Suprapubic skin (tissue), 4 donors: ENCODE measurements around the gene CDK18. TPM values are rescaled to one million over a fixed set of nuclear protein-coding genes. Genes with fewer than 3 reads are reported as not detected.

ENCODE experiments used
- DNase-seq, 2 donors: peaks; one replicate each; pipeline ENCODE4 v3.0.0-alpha.2; 2019; ENCODE audit warnings: low spot score in 2 of 2
- H3K27ac ChIP-seq: fragments of 200-600 bp; sonication (generic); one replicate; pipeline ENCODE4 v1.5.1; 2019
- H3K27me3 ChIP-seq: fragments of 200-600 bp; sonication (generic); one replicate; pipeline ENCODE4 v1.5.1; 2019
- H3K36me3 ChIP-seq: fragments of 200-600 bp; sonication (generic); one replicate; pipeline ENCODE4 v1.5.1; 2019
- H3K4me1 ChIP-seq: fragments of 200-600 bp; sonication (generic); one replicate; pipeline ENCODE4 v1.5.1; 2019
- H3K4me3 ChIP-seq: fragments of 200-600 bp; sonication (generic); one replicate; pipeline ENCODE4 v1.5.1; 2019; ENCODE audit warnings: mild to moderate bottlenecking
- H3K9me3 ChIP-seq: fragments of 200-600 bp; sonication (generic); one replicate; pipeline ENCODE4 v1.5.1; 2019
- CTCF ChIP-seq, 2 donors: fragments of 200-600 bp in 1 of 2; fragments of 450-650 bp in 1 of 2; sonication (generic) in 1 of 2; IDR thresholded peaks; one replicate each; pipeline ENCODE4 v1.5.1; 2016 to 2019; ENCODE audit warnings: antibody characterized with exemption in 2 of 2, mild to moderate bottlenecking in 1 of 2, moderate library complexity in 1 of 2
- EP300 ChIP-seq: sonication (generic); formaldehyde crosslinking; IDR thresholded peaks from one replicate; pipeline ENCODE4 v1.6.1; 2017; ENCODE audit warnings: antibody characterized with exemption
- POLR2A ChIP-seq, 2 donors: fragments of 450-650 bp; IDR thresholded peaks; one replicate each; pipeline ENCODE4 v1.6.1; 2017; ENCODE audit warnings: antibody characterized with exemption in 2 of 2, mild to moderate bottlenecking in 2 of 2, moderate library complexity in 2 of 2
- POLR2AphosphoS5 ChIP-seq, 3 donors: sonication (generic); formaldehyde crosslinking; IDR thresholded peaks; one replicate each; pipeline ENCODE4 v1.6.1; 2017; ENCODE audit warnings: antibody characterized with exemption in 3 of 3
- WGBS: methylation state at CpG from one replicate; pipeline ENCODE4 v1.1.5; 2018; 5-methylcytosine and 5-hydroxymethylcytosine counted together
- total RNA-seq, 4 donors: library from RNA; depleted of rRNA; stranded (reverse); fragments of >200 nt; gene quantifications; one replicate each; pipeline ENCODE4 v1.1.0, GENCODE V29; 2016

Gene CDK18
- total RNA-seq, 4 donors from 2014 or later, result 2.7 to 9.7 (median 4.7) TPM

GRCh38 chr1:205563927-205564441, 59.5 kb downstream of the CDK18 start:
- Histone ChIP-seq H3K9me3 (no peaks in the 10 kb centered on the region), H3K4me3 (no peak overlapping the region), H3K4me1 (peaks cover 19% of the 10 kb centered on the region), H3K36me3 (no peaks in the 10 kb centered on the region), H3K27ac (peak overlapping the region; percentile 24), H3K27me3 (peaks cover 26% of the 10 kb centered on the region)
- whole genome bisulfite sequencing, result 36% methylated on average over 5 of the region's 5 CpGs
- peak; percentile 61 to 77 for DNase-seq
- TF ChIP-seq POLR2AphosphoS5 (IDR thresholded peaks at IDR 0.05) (no peak), EP300 (no peak)

- 58% methylated on average over 3 of the region's 3 CpGs for WGBS
- H3K27ac ChIP-seq, result no peak overlapping the region
- peaks cover 25% of the 10 kb centered on the region for H3K4me1 ChIP-seq
- no peak overlapping the region for H3K4me3 ChIP-seq
- H3K36me3 ChIP-seq, result no peaks in the 10 kb centered on the region
- H3K27me3 ChIP-seq, result peaks cover 34% of the 10 kb centered on the region
- no peak for DNase-seq
- TF ChIP-seq CTCF (IDR thresholded peaks at IDR 0.05) (no peak), POLR2AphosphoS5 (IDR thresholded peaks at IDR 0.05) (no peak), EP300 (no peak), POLR2A (IDR thresholded peaks at IDR 0.05) (no peak)
- no peaks in the 10 kb centered on the region for H3K9me3 ChIP-seq
Observed at GRCh38 chr1:205565799-205566198, 61.3 kb downstream of the CDK18 start.

GRCh38 chr1:205567716-205568115, 63.2 kb downstream of the CDK18 start:
- TF ChIP-seq POLR2AphosphoS5 (IDR thresholded peaks at IDR 0.05) (no peak), POLR2A (IDR thresholded peaks at IDR 0.05) (no peak), EP300 (no peak), CTCF (IDR thresholded peaks at IDR 0.05) (no peak)
- Histone ChIP-seq H3K27me3 (peaks cover 38% of the 10 kb centered on the region), H3K36me3 (no peaks in the 10 kb centered on the region), H3K27ac (no peak overlapping the region), H3K4me3 (no peak overlapping the region), H3K4me1 (peaks cover 25% of the 10 kb centered on the region), H3K9me3 (no peaks in the 10 kb centered on the region)
- peak; percentile 45 to 53 for DNase-seq
- 73% methylated on average over 5 of the region's 6 CpGs for WGBS

GRCh38 chr1:205568135-205568468, 63.6 kb downstream of the CDK18 start:
- peak; percentile 28 to 32 for DNase-seq
- no peak for TF ChIP-seq CTCF (IDR thresholded peaks at IDR 0.05)
- no peak for TF ChIP-seq POLR2AphosphoS5 (IDR thresholded peaks at IDR 0.05)
- TF ChIP-seq EP300, result no peak
- no peak for TF ChIP-seq POLR2A (IDR thresholded peaks at IDR 0.05)
- Histone ChIP-seq H3K27me3 (peaks cover 39% of the 10 kb centered on the region), H3K27ac (peak overlapping the region; percentile 61), H3K4me1 (peaks cover 25% of the 10 kb centered on the region), H3K9me3 (no peaks in the 10 kb centered on the region), H3K4me3 (peak overlapping the region; percentile 51), H3K36me3 (no peaks in the 10 kb centered on the region)
- WGBS, result 37% methylated on average over 5 of the region's 5 CpGs

GRCh38 chr1:205568469-205569361, 64.2 kb downstream of the CDK18 start:
- Histone ChIP-seq H3K27ac (peak overlapping the region; percentile 61), H3K4me3 (peak overlapping the region; percentile 51), H3K27me3 (peaks cover 40% of the 10 kb centered on the region), H3K36me3 (no peaks in the 10 kb centered on the region), H3K9me3 (no peaks in the 10 kb centered on the region), H3K4me1 (peaks cover 23% of the 10 kb centered on the region)
- TF ChIP-seq EP300, result no peak
- TF ChIP-seq POLR2AphosphoS5 (IDR thresholded peaks at IDR 0.05), result no peak
- WGBS, result 13% methylated on average over 18 of the region's 90 CpGs
- peak; percentile 52 to 61 for DNase-seq

GRCh38 chr1:205569411-205570172, 65.1 kb downstream of the CDK18 start:
- WGBS, result 15% methylated on average over 7 of the region's 22 CpGs
- TF ChIP-seq CTCF (IDR thresholded peaks at IDR 0.05) (no peak), EP300 (no peak), POLR2AphosphoS5 (IDR thresholded peaks at IDR 0.05) (no peak), POLR2A (IDR thresholded peaks at IDR 0.05) (no peak)
- H3K4me1 ChIP-seq, result peaks cover 15% of the 10 kb centered on the region
- peak overlapping the region; percentile 61 for H3K27ac ChIP-seq
- no peaks in the 10 kb centered on the region for H3K9me3 ChIP-seq
- no peaks in the 10 kb centered on the region for H3K36me3 ChIP-seq
- H3K4me3 ChIP-seq, result peak overlapping the region; percentile 51
- peaks cover 41% of the 10 kb centered on the region for H3K27me3 ChIP-seq
- DNase-seq, result peak; percentile 67 to 78
